Adrenal gland (tissue), 12 donors: ENCODE results near the gene TCF12. TPM values are rescaled to one million over a fixed set of nuclear protein-coding genes. Genes with fewer than 3 reads are reported as not detected.

Experiments
- DNase-seq, 7 donors: peaks; one replicate each; pipeline ENCODE4 v3.0.0-alpha.2; 2019 to 2020
- H3K27ac ChIP-seq, 5 donors: fragments of 200-600 bp; sonication (generic) in 4 of 5; 1 replicate in 3 of 5; 2 replicates in 2 of 5; pipeline versions ENCODE4 v1.5.1 to v1.8.0; 2016 to 2020; ENCODE audit warnings: mild to moderate bottlenecking in 1 of 5
- H3K27me3 ChIP-seq: fragments of 200-600 bp; 2 replicates; pipeline ENCODE4 v1.8.0; 2021
- H3K36me3 ChIP-seq, 2 donors: fragments of 200-600 bp; replicated peaks in 1 of 2; 1 replicate in 1 of 2; 2 replicates in 1 of 2; pipeline versions ENCODE4 v1.5.1 to v1.8.0; 2018 to 2022
- H3K4me1 ChIP-seq, 2 donors: fragments of 200-600 bp; replicated peaks in 1 of 2; 1 replicate in 1 of 2; 2 replicates in 1 of 2; pipeline versions ENCODE4 v1.5.1 to v1.8.0; 2018 to 2021
- H3K4me3 ChIP-seq, 4 donors: fragments of 200-600 bp; sonication (generic) in 3 of 4; one replicate each; pipeline ENCODE4 v1.5.1; 2016 to 2018
- H3K9me3 ChIP-seq, 3 donors: fragments of 200-600 bp; sonication (generic) in 1 of 3; replicated peaks in 1 of 3; 1 replicate in 2 of 3; 2 replicates in 1 of 3; pipeline versions ENCODE4 v1.5.1 to v1.8.0; 2016 to 2021
- POLR2A ChIP-seq, 2 donors: fragments of 450-650 bp; IDR thresholded peaks; one replicate each; pipeline ENCODE4 v1.6.1; 2017; ENCODE audit warnings: antibody characterized with exemption in 2 of 2, mild to moderate bottlenecking in 2 of 2, moderate library complexity in 1 of 2
- WGBS, 4 donors: extraction: QIAGEN DNeasy Blood & Tissue Kit in 2 of 4; methylation state at CpG; one replicate each; pipeline versions ENCODE4 v1.1.5 to v1.1.7; 2013 to 2017; 5-methylcytosine and 5-hydroxymethylcytosine counted together
- intact Hi-C, 2 donors: fragments of 100-400 bp; cut with DNase I; formaldehyde crosslinking; loops; one replicate each; pipeline versions ENCODE4 v1.14.1 to v1.15.0; 2022 to 2023
- polyA plus RNA-seq, 3 donors: library from polyadenylated mRNA; stranded (reverse); fragments of 200-250 nt in 2 of 3; fragments of 350-450 nt in 1 of 3; fragmentation: Illumina TruSeq in 1 of 3; extraction: RNeasy Lipid Tissue Mini Kit (QIAGEN cat#74804) in 1 of 3; gene quantifications; one replicate each; pipeline ENCODE4 v1.2.3, GENCODE V29; 2013 to 2014
- total RNA-seq, 9 donors: library from RNA; depleted of rRNA in 4 of 9; stranded (reverse); fragments of >200 nt in 4 of 9; fragments of 120-200 nt in 1 of 9; fragmentation: NEBNext Ultra II Directional in 1 of 9; extraction: Animal tissue kit (Norgen Biotek cat#: 25700) in 1 of 9; gene quantifications; one replicate each; pipeline versions ENCODE4 v1.1.0 to v1.2.4, GENCODE V29; 2013 to 2023
- TF ChIP-seq, protein P1 (sequence below), 6 experiments: fragments of 450-650 bp in 4 of 6; fragments of 200-600 bp in 2 of 6; sonication (generic) in 1 of 6; IDR thresholded peaks; 1 replicate in 5 of 6; 2 replicates in 1 of 6; pipeline versions ENCODE4 v1.5.1 to v1.8.0; 2016 to 2021; ENCODE audit warnings: antibody characterized with exemption in 6 of 6, mild to moderate bottlenecking in 2 of 6, moderate library complexity in 1 of 6
- donor health status: healthy with polysubstance abuse.
- donor health status: Bipolar disorder and iron deficiency.
- donor health status: DM: yes; HTN: yes; CAD: no.
- donor health status: DM: no; HTN: no; CAD: no.
- donor health status: DM: no; HTN: no; CAD: no.
- donor health status: DM: yes; HTN: yes; CAD: no.

TCF12 gene
- total and polyA plus RNA-seq, 12 donors = 7.6 to 121 (median 75.6) TPM

DNA sequence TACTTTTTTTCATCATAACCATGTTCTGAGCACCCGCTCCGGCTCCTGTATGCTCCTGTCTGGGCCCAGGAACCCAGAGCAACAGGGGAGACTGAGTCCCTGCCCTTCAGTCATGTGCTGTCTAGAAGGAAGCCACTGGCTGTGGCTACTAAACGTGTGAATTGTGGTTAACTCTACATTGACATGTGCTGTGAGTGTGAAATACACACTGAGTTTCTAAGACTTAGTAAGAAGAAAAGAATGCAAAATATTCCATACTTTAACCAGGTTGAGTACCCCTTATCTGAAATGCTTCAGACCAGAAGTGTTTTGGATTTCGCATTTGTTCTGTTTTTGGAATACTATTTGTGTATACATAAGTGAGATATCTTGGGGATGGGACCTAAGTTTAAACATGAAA is 415.0 kb downstream of the TCF12 start:
- WGBS, 4 donors = 75 to 90% (median 86%) methylated on average over 4 of the region's 4 CpGs
- no peak for TF ChIP-seq POLR2A (IDR thresholded peaks at IDR 0.05)
- TF ChIP-seq, protein P1, sequence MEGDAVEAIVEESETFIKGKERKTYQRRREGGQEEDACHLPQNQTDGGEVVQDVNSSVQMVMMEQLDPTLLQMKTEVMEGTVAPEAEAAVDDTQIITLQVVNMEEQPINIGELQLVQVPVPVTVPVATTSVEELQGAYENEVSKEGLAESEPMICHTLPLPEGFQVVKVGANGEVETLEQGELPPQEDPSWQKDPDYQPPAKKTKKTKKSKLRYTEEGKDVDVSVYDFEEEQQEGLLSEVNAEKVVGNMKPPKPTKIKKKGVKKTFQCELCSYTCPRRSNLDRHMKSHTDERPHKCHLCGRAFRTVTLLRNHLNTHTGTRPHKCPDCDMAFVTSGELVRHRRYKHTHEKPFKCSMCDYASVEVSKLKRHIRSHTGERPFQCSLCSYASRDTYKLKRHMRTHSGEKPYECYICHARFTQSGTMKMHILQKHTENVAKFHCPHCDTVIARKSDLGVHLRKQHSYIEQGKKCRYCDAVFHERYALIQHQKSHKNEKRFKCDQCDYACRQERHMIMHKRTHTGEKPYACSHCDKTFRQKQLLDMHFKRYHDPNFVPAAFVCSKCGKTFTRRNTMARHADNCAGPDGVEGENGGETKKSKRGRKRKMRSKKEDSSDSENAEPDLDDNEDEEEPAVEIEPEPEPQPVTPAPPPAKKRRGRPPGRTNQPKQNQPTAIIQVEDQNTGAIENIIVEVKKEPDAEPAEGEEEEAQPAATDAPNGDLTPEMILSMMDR (IDR thresholded peaks at IDR 0.05) = no peak
- intact Hi-C loops = no loop called here

DNA sequence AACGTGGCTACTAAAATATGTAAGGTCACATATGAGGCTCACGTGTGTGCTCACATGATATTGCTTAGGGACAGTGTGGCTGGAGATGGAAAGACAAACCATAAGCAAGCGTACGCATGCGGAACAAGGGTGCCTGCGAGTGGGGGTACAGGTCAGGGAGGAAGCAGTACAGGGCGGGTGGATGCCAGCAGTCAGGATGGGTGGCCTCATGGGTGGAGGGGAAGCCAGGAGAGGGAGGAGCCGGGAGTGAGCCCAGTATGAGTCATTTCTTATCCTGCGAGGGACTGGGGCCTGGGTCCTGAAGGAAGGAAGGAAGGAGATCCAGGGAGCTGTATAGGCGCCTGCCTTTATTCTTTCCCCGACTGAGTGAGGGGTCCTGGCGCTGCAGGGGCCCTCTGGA is 415.8 kb downstream of the TCF12 start:
- WGBS, 4 donors = 61 to 69% (median 63%) methylated on average over 11 to 12 of the region's 12 CpGs
- H3K36me3 ChIP-seq = no peaks in the 10 kb centered on the region
- H3K4me3 ChIP-seq = no peak overlapping the region
- no peak overlapping the region for H3K27ac ChIP-seq
- intact Hi-C loops = no loop called here
- H3K4me1 ChIP-seq = no peaks in the 10 kb centered on the region
- H3K27me3 ChIP-seq = no peaks in the 10 kb centered on the region
- no peaks in the 10 kb centered on the region for H3K9me3 ChIP-seq
- DNase-seq = peak in 1 of 7 donors; percentile 51
- TF ChIP-seq, protein P1 (IDR thresholded peaks at IDR 0.05) = no peak
- no peak for TF ChIP-seq POLR2A (IDR thresholded peaks at IDR 0.05)

More for the DNA sequence above, 415.0 kb downstream of the TCF12 start:
- DNase-seq = no peak
- H3K36me3 ChIP-seq = no peaks in the 10 kb centered on the region
- H3K27me3 ChIP-seq = no peaks in the 10 kb centered on the region
- H3K4me1 ChIP-seq = no peaks in the 10 kb centered on the region
- no peak overlapping the region for H3K27ac ChIP-seq
- H3K9me3 ChIP-seq = no peaks in the 10 kb centered on the region
- H3K4me3 ChIP-seq = no peak overlapping the region

DNA sequence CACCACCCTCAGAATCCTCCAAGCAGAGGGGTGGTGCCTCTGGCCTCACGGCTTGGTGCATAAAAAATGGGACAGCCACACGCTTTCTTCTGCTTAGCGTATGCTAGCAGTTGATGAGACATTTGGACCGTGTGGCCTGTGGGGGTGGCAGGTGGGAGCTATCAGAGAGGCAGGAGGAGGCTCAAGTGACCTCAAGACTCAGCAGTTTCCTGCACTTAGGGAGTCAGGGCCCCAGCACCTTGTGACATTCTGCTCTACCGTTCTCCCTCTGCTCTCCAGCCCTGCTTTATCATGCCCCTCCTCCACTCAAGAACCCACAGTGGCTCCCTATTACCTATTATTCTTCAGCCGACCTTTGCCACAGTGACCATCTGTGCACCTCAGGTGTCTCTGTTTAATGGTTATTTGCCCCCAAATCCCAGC is 416.9 kb downstream of the TCF12 start:
- no peaks in the 10 kb centered on the region for H3K27me3 ChIP-seq
- H3K9me3 ChIP-seq = no peaks in the 10 kb centered on the region
- H3K4me3 ChIP-seq = no peak overlapping the region
- TF ChIP-seq, protein P1 (IDR thresholded peaks at IDR 0.05) = no peak
- TF ChIP-seq POLR2A (IDR thresholded peaks at IDR 0.05) = no peak
- no peak for DNase-seq
- WGBS, 4 donors = 71 to 81% (median 80%) methylated on average over 5 to 6 of the region's 6 CpGs
- intact Hi-C loops = no loop called here
- no peaks in the 10 kb centered on the region for H3K4me1 ChIP-seq
- no peak overlapping the region for H3K27ac ChIP-seq
- no peaks in the 10 kb centered on the region for H3K36me3 ChIP-seq

DNA sequence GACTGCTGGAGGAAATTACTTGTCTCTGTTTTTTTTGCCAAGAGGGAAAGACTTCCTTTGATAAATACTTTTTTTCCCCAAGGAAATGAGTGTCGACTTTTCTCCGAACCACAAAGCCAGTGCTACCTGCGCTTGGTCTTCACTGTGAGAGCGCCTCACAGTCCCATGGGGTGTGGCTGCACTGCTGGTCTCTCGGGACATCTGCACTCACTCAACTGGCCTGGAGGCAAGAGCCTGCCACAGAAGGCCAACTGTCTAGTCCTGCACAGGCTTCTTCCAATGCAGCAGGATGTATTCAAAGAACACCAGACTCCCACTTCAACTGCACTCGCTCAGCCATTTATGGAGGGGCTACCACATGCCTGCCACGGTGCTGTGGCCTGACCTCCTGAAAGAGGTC is 417.3 kb downstream of the TCF12 start:
- 70 to 74% (median 72%) methylated on average over 7 of the region's 7 CpGs for WGBS, 4 donors

More for the DNA sequence above, 417.3 kb downstream of the TCF12 start:
- Histone ChIP-seq H3K36me3 (no peaks in the 10 kb centered on the region), H3K27me3 (no peaks in the 10 kb centered on the region), H3K4me3 (no peak overlapping the region), H3K9me3 (no peaks in the 10 kb centered on the region), H3K27ac (no peak overlapping the region), H3K4me1 (no peaks in the 10 kb centered on the region)
- DNase-seq = no peak
- intact Hi-C loops = no loop called here
- TF ChIP-seq POLR2A (IDR thresholded peaks at IDR 0.05) = no peak
- TF ChIP-seq, protein P1 (IDR thresholded peaks at IDR 0.05) = no peak
